IPS DF 4.7 (cell line): ENCODE results near the gene RALB.
A peak's percentile ranks its signal among the peaks of the same experiment; 100 is the strongest.

ENCODE experiments used
- DNase-seq: peaks from one replicate; pipeline ENCODE4 v3.0.0-alpha.2; 2013; ENCODE audit warnings: low spot score; ENCODE audit errors: extremely low read depth

The RALB gene, protein sequence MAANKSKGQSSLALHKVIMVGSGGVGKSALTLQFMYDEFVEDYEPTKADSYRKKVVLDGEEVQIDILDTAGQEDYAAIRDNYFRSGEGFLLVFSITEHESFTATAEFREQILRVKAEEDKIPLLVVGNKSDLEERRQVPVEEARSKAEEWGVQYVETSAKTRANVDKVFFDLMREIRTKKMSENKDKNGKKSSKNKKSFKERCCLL

DNA sequence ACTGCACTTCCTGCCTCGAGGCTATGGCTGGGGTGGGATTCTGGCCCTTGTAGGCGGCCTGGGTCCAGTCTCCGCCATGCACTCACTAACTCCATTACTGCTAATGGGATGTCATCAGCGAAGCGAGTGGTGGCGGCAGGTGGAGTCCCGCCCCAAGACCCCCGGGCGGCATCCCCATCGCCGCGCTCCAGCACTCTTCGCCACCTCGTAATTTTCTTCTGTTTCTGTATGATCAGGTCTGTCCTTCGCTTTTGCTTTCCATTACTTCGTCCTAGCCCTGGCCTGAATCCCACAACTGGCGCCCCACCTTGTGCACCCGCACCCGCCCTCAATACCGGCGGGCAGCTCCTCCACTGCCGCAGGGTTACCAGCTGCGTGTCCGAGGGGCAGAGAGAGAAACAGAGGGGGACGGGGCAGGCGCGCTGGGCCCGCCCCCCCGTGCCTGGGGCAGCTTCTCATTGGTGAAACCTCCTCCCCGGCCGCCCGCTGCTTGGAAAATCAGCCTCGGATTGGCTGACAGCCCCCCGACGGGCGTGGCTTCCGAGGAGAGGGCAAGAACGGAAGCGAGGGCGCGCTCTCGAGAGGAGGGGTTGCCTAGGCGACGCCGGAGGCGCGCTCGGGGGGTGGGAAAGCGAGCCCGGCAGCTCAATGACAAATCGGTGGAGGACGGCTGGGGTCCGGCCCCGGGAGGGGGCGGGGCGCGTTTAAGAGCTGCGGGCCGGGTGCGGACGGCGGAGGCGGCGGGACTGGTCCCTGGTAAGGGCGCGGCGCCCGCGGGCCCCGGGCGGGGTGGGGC lies at the start of gene RALB:
Gene RALB (plus strand): TSS at position 628 of the 796 bp plus-strand sequence. CDS start 25,813 bp downstream, outside the sequence.
- peak; percentile 89 for DNase-seq

DNA sequence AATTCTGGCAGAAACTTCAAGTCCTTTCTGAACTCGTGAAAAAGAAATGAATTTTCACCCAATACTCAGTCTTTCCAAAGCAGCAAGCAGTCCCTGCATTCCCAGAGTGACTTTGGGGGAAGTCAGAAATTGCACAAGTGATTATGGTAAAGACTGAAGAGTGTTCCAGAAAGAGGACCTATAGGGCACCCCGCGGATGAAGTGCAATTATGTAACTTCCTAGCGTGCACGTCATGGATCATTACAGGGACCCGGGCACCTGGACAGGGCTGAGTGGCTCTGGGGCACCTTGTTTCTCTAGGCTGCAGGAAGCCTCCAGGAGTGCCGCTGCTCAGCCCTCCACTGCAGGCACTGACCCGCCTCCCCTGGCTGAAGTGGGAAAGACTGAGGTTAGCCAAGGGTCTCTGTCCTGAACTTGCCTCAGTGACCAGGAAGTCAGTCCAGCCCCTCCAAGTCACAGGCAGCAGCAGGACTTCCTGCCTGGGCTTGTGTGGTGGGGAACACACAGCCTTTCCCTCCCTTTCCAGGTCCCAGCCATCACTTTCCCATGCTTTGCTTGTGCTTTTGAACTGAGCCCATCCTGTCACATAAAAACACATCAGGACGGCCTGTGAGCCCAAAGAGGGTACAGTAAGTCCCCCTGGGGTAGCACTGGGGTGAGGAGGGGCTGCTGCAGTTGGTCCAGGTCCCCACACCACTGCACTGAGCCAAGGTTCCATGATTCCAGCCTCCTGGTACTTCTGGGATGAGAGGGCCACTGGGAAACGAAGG lies 49.2 kb upstream of the RALB start:
- no peak for DNase-seq

DNA sequence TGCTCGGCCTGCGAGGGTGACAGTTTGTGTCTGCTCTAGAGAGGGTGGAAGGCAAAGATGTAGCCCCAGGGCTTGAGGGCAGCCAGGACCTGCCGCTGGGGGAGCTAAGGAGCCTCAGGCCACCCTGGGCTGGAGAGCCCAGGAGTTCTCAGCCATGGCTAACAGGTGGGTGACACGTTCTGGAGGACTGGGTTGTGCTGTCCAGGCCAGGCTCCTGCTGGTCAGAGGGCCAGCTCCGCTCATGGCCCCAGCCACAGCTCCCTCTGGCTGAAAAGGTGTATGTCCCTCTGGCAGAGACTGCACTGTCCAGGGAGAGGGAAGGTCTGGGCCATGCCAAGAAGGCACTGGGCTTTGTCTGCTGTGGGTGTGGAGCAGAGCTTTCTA lies 48.6 kb upstream of the RALB start:
- no peak for DNase-seq

DNA sequence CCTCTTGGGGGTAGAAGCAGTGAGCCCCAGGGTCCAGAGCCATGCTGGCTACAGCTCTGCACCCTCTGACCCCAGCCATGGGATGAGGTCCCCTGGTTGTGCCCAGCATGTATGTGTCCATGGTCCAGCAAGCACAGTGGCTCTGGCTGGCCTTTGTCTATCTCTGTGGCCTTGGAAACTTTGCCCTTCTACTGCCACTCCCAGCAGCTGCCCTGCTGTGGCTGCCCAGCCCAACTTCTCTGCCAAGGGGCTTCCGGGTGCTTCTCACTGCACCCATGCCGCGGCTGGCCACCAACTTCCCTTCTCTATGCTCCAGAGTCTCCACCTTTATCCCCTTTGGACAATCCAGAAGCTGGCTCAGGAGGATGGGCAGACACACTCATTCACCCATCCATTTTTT lies 48.2 kb upstream of the RALB start:
- DNase-seq, result no peak

DNA sequence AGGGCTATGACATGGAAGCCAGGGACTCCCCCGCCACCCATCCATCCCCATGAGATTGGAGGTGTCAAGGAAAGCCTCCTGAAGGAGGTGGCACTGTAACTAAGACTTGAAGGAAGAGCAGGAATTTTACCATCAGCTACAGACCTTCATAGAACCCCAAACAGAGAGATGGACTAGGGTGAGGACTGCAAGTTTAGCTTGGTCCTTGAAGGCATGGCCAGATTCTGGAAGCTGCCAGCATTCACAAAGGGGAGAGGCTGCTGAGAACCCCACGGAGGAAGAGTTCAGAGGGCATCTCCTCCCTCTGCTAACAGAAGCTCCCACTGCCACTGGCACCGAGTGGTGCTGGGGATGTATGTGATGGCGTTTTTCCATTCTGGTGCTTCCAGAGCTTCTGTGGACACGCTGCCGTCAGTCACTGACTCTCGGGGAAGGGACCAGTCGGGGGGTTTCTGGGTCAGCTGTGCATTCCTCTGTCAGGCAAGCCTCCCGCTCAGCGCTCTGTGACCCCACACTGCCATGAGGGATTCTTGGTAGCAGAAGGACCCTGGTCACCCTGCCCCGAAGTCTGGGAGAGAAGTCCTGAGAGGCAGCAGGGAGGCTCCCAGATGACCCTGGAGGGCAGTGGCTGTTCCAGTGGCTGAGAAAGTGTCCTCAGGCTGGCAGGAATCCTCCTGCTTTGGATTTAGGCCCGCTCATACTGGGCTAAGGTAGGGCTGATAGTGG lies 47.5 kb upstream of the RALB start:
- DNase-seq, result no peak

DNA sequence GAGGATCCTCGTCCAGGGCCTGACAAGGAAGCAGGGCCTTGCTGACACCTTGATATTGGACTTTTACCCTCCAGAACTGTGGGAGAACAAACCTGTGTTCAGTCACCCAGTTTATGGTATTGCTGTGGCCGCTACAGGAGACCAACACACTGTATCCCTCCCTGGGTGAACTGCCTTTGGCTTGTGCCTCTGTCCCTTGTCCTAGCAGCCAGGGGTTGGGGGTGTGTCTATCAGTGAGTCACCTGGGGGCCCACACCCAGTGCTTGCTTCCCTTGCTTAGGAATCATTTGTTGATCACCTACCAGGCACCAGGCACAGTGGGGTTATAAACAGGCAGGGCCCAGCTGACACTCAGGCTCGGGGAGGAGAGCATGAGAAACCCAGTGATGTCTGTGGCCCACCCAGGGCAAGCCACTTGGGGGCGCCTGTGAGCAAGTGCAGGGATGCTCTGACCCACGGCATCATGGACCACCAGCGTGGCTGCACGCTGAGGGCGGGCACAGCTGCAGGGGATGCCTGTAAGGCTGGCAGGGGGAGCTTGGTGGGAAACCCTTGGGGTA lies 46.5 kb upstream of the RALB start:
- DNase-seq, result no peak

DNA sequence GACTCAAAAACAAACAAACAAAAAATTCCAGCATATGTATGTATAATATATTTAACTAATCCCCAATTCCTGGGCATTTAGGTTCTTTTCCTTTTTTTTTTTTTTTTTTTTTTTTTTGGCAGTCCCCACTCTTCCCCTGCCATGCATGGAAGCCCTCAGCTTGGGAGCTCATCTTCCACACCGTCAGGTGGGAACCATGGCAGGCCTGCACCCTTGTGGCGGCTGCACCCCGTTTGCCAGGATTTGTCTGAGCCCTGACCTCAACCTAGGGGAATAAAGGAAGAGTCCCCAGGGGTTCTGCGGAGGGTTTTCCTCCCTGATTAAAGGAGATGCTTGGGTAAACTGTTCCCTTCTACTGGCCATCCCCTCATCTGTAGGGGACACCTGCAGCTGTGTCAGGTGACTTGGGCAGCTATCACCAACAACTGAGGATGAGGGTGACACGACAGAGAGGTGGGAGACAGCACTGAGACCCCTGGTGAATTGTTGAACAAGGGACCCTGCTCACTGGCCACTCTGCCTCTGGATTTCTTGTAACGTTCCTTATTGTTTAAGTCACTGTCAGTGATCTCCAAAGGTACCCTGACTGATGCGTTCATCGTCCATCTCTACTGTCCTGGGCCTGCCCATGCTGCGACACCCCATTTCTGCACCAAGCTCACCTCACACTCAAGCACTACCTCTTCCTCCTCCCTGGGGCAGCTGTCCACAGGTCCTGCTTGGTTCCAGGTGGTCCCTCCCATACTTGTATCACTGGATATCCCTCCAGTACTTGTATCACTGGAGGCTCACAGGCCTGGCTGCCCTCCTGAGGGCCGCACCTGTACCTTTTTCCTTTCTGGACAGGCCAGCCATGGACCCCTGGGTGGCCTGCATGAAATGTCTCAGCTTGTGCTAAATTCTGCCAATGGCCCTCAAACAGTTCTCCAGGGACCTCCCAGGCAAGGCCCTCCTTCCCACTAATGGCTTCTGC lies 44.0 kb upstream of the RALB start:
- no peak for DNase-seq

DNA sequence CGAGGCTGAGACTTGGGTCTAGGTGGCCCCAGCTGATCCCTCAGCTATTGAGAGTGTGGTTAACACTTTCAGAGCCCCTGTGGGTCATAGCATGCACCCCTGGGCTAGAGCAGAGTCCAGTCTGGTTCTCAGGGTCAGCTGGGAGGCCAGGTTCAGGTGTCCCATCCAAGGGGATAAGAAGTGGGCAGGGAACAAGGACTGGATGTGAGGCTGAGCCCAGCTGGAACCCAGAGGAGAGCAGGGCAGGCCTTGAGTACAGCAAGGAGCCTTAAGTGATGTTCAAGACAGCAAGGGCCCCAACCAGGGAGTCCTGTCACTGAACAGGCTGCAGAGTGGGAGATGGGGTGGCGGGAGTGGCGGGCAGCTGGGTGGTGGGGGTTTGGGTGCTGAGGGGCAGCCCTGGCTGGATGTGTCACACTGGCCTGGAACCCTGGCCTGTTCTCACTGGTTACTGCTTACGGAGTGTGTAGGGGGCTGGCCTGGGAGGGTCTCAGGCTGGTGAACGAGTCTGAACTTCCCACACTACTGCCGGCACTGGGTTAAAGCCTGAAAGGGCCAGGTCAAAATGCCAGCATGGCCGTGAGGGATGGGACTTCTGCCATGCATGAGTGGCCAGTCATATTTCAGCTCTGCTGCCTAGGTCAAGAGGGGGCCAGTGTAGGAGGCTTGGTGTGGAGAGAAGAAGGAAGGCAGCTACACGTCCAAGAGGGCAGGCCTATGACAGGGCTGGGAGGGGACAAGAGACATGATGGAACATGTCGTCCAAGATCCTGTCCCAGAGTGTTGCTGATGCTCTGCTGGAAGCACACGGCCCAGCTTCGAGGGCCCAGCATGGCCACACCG lies 43.0 kb upstream of the RALB start:
- no peak for DNase-seq

DNA sequence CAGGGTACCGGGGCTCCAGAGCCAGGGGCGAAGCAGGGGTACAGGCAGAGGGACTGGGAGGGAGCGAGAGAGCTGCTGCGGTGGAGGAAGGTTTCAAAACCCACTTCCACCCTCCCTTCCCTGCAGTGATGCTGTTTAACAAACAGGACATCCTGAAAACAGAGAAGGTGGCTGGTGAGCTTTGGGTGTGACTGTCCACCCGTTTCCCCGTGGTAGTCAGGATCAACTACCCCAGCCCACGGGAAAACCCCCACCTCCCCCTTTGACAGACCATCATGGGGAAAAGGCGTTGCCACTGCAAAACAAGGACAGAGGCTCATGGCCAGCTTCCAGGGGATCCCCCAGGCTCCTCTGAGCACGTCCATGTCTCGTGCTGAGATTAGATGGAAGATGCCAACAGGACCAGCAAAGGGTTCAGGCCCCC lies 42.4 kb upstream of the RALB start:
- DNase-seq, result no peak

DNA sequence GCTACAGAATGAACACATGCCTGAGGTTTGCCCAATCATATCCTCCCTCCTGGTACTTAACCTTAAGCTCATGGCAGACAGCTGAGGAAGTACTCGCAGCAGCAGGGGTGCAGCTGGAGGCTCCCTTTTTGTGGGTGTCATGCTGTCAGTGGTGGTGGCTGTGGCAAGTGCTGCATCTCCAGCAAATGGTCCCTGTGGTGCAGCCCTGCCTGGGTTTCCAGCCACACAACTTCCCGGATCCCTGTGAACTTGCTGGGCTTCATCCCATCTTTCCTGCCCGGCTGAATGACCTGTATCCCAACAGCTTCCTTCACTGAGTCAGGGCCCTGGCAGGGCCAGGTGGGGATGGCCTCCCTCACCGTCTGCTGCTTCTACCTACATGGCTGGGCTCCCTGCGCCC lies 34.5 kb upstream of the RALB start:
- DNase-seq, result no peak

DNA sequence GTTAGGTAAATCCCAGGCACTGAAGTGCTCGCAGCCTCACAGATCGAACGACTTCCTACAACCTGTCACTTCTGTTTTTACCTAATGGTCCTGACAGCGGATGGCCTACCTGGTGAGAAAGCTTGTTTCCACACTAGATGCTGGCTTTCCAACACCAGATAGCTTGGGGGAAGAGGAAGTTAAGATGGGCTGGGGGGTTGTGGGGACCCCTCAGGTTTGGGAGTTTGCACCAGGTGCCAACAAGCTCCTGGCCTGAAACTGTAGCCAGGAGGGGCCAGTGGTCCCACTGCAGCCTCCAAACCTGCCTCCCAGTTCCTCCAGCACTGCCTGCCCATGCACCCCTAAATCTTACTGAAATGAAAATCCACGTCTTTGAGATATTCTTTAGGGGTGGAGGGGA lies 33.4 kb upstream of the RALB start:
- DNase-seq, result no peak

DNA sequence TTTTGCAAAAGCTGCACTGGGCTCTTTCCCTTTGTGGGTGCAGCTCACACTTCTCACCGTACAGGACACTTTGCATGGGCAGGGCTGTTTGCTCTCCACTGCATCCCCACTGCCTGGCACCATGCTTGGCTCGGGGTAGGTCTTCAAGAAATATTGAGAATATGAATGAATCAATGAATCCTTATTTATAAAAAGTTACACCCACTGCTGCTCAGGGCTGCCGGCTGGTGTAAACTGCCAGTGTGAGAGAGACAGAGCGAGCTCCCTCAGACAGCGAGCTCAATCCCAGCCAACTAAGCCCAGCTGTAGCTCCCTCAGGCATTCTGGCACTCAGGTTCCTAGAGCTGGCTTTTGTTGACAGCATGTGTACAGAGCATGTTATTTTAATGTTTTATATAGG lies 32.9 kb upstream of the RALB start:
- DNase-seq, result no peak

DNA sequence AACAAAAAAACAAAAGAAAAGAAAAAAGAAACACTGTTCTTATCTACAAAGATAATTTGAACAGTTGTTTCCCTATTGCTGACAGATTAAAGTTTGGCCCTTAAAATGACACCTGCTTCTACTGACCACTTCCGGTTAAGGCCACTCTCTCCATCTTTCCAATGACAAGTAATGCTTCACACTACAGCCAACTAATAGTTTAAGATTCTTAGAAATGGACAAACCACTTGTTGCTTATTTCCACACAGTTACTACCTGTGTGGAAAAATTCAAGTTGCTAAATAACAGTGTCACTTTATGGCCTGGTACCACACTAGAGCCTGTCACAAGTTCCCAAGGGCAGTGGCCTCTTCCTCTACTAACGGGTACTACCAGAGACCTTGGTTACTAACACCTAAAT lies 31.9 kb upstream of the RALB start:
- DNase-seq, result no peak

DNA sequence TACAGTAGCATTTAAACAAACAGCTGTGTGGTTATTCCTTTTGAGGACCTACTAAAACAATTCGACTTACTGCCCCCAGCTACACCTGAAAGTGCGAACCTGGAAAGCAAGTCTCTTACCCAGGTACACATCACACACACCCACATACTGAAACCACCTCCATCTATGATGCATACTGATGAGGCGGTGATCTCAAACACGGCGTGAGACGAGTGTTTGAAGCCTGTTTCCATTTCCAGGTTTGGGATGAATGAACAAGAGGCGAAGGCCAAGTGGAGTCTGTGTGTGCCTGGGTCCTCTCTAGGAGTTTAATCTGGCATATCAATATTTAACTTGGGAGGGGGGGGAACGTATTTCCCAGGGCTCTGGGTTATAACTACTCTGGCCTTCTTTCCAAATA lies 31.0 kb upstream of the RALB start:
- no peak for DNase-seq

DNA sequence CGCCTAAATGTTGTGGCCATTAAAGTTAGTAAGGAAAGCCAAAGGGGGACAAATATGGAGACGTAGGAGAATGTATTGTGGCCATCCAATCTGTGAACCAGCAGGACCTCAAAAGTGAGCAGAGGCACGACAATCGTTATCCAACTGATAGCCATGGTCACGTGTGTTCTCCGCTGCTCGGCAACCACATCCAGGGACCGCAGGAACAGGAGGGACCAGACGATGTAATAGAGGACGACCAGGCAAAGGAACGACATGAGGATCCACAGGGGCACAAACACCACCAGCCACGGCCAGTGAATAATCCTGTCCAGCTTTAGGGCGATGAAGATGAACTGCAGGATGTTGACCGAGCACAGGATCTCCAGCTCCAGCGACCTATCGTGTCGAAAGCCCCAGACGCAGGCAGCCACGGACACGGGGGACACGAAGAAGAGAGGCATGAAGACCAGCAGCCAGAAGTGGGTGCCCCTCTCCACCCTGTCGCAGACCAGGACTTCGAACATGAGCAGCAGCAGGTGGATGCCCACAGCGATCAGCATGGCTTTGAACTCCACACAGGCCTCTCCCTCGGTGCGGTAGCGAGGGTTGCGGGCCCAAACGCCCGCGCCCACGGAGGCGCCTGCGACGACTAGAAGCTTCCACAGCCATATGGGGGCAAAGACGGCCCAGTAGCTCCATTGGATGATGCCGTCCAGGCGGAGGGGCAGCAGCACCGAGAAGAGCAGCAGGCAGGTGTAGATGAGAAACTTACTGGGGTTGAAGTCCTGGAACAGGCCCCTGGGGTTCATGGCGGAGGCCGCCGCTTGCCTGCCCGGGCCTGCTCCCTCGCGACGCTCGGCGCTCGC lies 30.2 kb upstream of the RALB start:
- DNase-seq, result no peak

DNA sequence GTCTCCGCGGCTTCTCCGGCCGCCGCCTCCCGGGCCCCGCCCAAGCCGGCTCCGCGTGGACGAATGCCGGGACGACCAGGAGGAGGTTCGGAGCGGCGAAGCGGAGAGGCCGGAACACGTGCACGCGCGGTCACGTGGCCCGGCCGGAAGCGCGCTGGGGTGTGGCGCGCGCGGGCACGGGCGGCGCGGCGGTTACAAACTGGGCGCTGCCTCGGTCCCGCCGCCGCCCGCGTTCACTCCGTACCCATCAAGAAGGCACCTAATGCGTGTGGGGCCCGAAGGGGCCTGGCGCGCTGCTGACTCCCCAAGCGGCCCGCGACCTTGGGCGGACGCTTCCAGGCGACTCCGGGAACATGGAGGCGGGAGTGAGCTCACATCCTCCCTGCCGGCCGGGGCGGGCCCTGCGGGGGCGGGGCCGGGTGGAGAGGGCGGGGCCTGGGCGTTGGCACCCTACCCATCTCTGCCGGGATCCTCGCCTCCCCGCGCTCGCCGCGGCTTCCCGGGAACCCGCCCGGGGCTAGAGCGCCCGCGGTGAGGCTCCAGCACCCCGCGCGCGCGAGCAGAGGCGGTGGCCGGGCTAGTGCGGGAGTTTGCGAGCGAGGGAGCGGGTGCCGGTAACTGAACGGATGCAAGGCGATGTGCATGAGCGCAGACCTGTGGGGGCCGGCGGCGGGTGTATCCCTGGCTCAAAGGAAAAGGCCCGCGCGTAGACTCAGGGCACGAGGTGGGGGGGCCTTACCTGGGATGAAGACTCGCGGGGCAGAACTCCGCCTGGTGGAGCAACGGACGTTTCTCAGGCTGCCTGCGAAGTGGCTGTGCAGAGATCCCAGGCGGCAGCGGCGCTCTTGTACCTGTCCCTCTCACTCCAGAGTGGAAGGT lies 29.4 kb upstream of the RALB start, which contains the start of gene TMEM185B:
Gene TMEM185B (minus strand): TSS at position 367 of the 879 bp plus-strand sequence. CDS start 424 bp downstream, outside the sequence.
- DNase-seq, result no peak

DNA sequence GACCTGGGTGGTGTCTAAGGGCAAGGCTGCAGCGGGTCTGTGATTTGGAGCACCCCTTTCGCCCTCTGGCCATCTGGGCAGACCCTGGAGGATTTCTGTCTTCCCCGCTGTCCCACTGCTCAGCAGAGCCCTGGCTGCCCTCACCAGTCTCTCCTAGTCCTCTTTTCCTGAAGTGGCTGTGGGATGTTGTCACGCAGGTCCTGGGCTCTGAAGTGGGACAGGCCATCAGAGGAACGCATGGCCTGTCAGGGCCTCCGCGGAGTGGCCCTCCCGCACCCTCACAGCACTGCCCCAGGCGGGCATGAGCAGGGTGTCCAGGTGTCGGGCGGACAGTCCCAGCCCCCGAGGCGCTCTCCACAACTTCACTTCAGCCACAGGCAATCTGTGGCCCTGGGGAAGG lies 28.4 kb upstream of the RALB start:
- DNase-seq, result no peak
